ENCODE results near the gene PLA2G1B. TPM values are rescaled to one million over a fixed set of nuclear protein-coding genes. Genes with fewer than 3 reads are reported as not detected.

PLA2G1B gene
- total RNA-seq, 4 donors from 2014 or later, result not detected

DNA sequence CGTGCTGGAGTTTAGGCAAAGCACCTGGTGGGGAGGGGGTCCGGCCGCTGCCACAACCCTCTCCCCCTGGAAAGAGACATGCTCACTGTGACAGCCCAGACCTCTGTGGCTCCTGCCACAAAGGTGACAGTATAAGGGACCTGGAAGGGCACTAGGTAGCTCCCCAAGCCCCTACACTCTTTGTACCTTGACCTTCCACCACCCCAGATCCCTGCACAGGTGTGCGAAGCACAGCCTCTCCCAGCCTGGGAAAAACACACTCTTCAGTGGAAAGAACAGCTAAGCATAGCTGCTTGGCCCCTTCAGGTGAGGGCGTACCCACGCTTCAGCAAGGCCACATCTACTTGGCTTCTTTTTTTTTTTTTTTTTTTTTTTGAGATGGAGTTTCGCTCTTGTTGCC is 4.9 kb upstream of the PLA2G1B start:
- 80 to 90% methylated on average over 1 to 7 of the region's 7 CpGs for WGBS, 2 donors (ENCODE audit: low coverage in 1 of 2)

DNA sequence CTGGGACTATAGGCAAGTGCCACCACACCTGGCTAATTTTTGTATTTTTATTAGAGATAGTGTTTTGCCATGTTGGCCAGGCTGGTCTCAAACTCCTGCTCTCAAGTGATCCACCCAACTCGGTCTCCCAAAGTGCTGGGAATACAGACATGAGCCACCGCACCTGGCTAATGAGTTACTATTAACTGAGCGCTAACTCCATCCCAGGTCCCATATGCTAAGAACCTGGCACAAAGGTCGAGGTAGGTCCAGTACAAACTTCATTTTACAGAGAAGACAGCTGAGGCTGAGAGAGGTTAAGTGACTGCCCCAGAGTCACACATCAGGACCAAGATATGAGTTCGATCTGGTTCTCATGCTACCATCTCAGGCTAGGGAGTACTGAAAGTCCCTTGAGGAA is 4.5 kb upstream of the PLA2G1B start:
- H3K27me3 ChIP-seq, result no peaks in the 10 kb centered on the region
- no peaks in the 10 kb centered on the region for H3K9me3 ChIP-seq
- intact Hi-C loops (cut with DNase I; ENCODE audit: low total_unique reads) (no loop called here), in situ Hi-C loops (cut with MboI; ENCODE audit: low pct_ligation_motif_present in 1 of 4, low pct_unique_long_range_greater_than_20kb in 1 of 4, low sequenced_read_pairs in 3 of 4) (no loop called here)
- no peaks in the 10 kb centered on the region for H3K36me3 ChIP-seq
- TF ChIP-seq POLR2AphosphoS5 (IDR thresholded peaks at IDR 0.05), result no peak
- TF ChIP-seq, protein P1, sequence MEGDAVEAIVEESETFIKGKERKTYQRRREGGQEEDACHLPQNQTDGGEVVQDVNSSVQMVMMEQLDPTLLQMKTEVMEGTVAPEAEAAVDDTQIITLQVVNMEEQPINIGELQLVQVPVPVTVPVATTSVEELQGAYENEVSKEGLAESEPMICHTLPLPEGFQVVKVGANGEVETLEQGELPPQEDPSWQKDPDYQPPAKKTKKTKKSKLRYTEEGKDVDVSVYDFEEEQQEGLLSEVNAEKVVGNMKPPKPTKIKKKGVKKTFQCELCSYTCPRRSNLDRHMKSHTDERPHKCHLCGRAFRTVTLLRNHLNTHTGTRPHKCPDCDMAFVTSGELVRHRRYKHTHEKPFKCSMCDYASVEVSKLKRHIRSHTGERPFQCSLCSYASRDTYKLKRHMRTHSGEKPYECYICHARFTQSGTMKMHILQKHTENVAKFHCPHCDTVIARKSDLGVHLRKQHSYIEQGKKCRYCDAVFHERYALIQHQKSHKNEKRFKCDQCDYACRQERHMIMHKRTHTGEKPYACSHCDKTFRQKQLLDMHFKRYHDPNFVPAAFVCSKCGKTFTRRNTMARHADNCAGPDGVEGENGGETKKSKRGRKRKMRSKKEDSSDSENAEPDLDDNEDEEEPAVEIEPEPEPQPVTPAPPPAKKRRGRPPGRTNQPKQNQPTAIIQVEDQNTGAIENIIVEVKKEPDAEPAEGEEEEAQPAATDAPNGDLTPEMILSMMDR (IDR thresholded peaks at IDR 0.05), result no peak
- TF ChIP-seq EP300 (IDR thresholded peaks at IDR 0.05; ENCODE audit: low read depth), result no peak
- no peak for TF ChIP-seq POLR2A (IDR thresholded peaks at IDR 0.05)
- DNase-seq, result no peak
- no peak overlapping the region for H3K4me3 ChIP-seq
- WGBS, 2 donors (ENCODE audit: low coverage in 1 of 2), result 70% methylated on average over 5 of the region's 5 CpGs; no CpG with 5 or more reads in 1 of the 2 donors
- no peaks in the 10 kb centered on the region for H3K4me1 ChIP-seq
- no peak overlapping the region for H3K27ac ChIP-seq

More for the DNA sequence above, 4.9 kb upstream of the PLA2G1B start:
- H3K27me3 ChIP-seq, result no peaks in the 10 kb centered on the region
- H3K4me3 ChIP-seq, result no peak overlapping the region
- H3K36me3 ChIP-seq, result no peaks in the 10 kb centered on the region
- TF ChIP-seq POLR2A (IDR thresholded peaks at IDR 0.05), result no peak
- TF ChIP-seq, protein P1 (IDR thresholded peaks at IDR 0.05), result no peak
- TF ChIP-seq POLR2AphosphoS5 (IDR thresholded peaks at IDR 0.05), result no peak
- no peak for TF ChIP-seq EP300 (IDR thresholded peaks at IDR 0.05; ENCODE audit: low read depth)
- no peak for DNase-seq
- in situ Hi-C loops (cut with MboI; ENCODE audit: low pct_ligation_motif_present in 1 of 4, low pct_unique_long_range_greater_than_20kb in 1 of 4, low sequenced_read_pairs in 3 of 4) (no loop called here), intact Hi-C loops (cut with DNase I; ENCODE audit: low total_unique reads) (no loop called here)
- no peak overlapping the region for H3K27ac ChIP-seq
- no peaks in the 10 kb centered on the region for H3K9me3 ChIP-seq
- H3K4me1 ChIP-seq, result no peaks in the 10 kb centered on the region

DNA sequence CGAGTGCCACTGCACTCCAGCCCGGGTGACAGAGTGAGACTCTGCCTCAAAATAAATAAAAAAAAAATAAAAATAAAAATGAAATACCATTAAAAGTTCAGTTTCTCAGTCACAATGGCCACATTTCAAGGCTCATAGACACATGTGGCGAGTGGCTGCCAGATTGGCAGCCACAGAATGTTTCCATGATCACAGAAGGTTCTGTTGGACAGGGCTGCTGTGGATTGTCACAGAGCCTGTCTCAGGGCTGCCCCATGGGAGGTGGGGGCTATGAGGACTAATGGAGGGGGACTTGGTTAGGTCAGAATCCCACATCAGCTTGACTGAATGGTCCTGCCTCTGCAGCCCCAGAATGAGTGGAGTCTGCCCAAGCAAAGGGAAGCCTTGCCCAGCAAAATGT is 3.8 kb upstream of the PLA2G1B start:
- no peak overlapping the region for H3K27ac ChIP-seq
- intact Hi-C loops (cut with DNase I; ENCODE audit: low total_unique reads) (no loop called here), in situ Hi-C loops (cut with MboI; ENCODE audit: low pct_ligation_motif_present in 1 of 4, low pct_unique_long_range_greater_than_20kb in 1 of 4, low sequenced_read_pairs in 3 of 4) (no loop called here)
- no peaks in the 10 kb centered on the region for H3K4me1 ChIP-seq
- no peaks in the 10 kb centered on the region for H3K27me3 ChIP-seq
- no peaks in the 10 kb centered on the region for H3K36me3 ChIP-seq
- H3K9me3 ChIP-seq, result no peaks in the 10 kb centered on the region
- DNase-seq, result no peak
- TF ChIP-seq, protein P1 (IDR thresholded peaks at IDR 0.05), result no peak
- TF ChIP-seq POLR2AphosphoS5 (IDR thresholded peaks at IDR 0.05) (no peak), POLR2A (IDR thresholded peaks at IDR 0.05) (no peak), EP300 (IDR thresholded peaks at IDR 0.05; ENCODE audit: low read depth) (no peak)
- 51 to 70% methylated on average over 3 of the region's 3 CpGs for WGBS, 2 donors (ENCODE audit: low coverage in 1 of 2)
- H3K4me3 ChIP-seq, result no peak overlapping the region

DNA sequence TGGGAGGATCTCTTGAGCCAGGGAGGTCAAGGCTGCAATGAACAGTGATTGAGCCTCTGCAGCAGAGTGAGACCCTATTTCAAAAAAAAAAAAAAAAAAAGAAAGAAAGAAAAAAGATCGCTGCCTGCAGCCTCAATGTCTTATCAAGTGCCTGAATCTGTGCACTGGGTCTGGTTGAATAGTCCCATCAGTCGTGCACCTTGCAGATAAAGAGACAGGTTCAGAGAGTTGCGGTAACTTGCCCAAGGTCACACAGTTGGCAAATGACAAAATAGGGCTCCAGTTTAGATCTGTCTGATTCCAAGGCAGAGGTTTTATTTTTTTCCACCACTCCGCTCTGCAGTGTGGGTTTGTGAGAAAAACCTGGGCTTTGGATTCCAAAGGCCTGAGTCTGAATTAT is 649 bp upstream of the PLA2G1B start:
- WGBS, 2 donors (ENCODE audit: low coverage in 1 of 2), result 78 to 85% methylated on average over 4 of the region's 4 CpGs
- peaks cover 0 to 5% (median 0%) of the 10 kb centered on the region in 4 donors for H3K4me1 ChIP-seq
- H3K36me3 ChIP-seq, result no peaks in the 10 kb centered on the region
- no peaks in the 10 kb centered on the region for H3K27me3 ChIP-seq
- no peak overlapping the region for H3K4me3 ChIP-seq
- intact Hi-C loops (cut with DNase I; ENCODE audit: low total_unique reads) (no loop called here), in situ Hi-C loops (cut with MboI; ENCODE audit: low pct_ligation_motif_present in 1 of 4, low pct_unique_long_range_greater_than_20kb in 1 of 4, low sequenced_read_pairs in 3 of 4) (loop anchor here in 1 of 4 donors (10.0 kb wide), 1 partner anchor 107 kb away; the partner anchor contains the start of gene COX6A1)
- DNase-seq, result no peak
- no peak overlapping the region for H3K27ac ChIP-seq
- TF ChIP-seq POLR2AphosphoS5 (IDR thresholded peaks at IDR 0.05) (no peak), POLR2A (IDR thresholded peaks at IDR 0.05) (no peak), EP300 (IDR thresholded peaks at IDR 0.05; ENCODE audit: low read depth) (no peak)
- TF ChIP-seq, protein P1 (IDR thresholded peaks at IDR 0.05), result no peak
- no peaks in the 10 kb centered on the region for H3K9me3 ChIP-seq

Data from transverse colon (tissue), 4 donors.